T-helper 22 cell (primary cell): ENCODE results near the gene MNT.

Source experiments
- DNase-seq: peaks from one replicate; pipeline ENCODE4 v3.0.0-alpha.2; 2020; ENCODE audit warnings: low read depth

MNT gene

GRCh38 chr17:2396192-2396567 is 4.7 kb downstream of the MNT start:
- DNase-seq = no peak

- DNase-seq = no peak
These were observed 5.3 kb downstream of the MNT start for GRCh38 chr17:2395258-2396181.

- no peak for DNase-seq
These were observed 6.1 kb downstream of the MNT start for GRCh38 chr17:2394775-2395201.

GRCh38 chr17:2393954-2394749 is 6.7 kb downstream of the MNT start:
- DNase-seq = no peak

- DNase-seq = peak; percentile 93
These were observed 7.5 kb downstream of the MNT start for GRCh38 chr17:2393174-2393953.

- DNase-seq = peak; percentile 94
These were observed 8.3 kb downstream of the MNT start for GRCh38 chr17:2392252-2393173.

- no peak for DNase-seq
These were observed 9.1 kb downstream of the MNT start for GRCh38 chr17:2391597-2392251.

- no peak for DNase-seq
These were observed 10.5 kb downstream of the MNT start for GRCh38 chr17:2390199-2390836.

- no peak for DNase-seq
These were observed 12.2 kb downstream of the MNT start for GRCh38 chr17:2388683-2389055.

- no peak for DNase-seq
These were observed 12.7 kb downstream of the MNT start for GRCh38 chr17:2388020-2388682.

GRCh38 chr17:2387086-2388019 is 13.5 kb downstream of the MNT start:
- DNase-seq = no peak

GRCh38 chr17:2386400-2387085 is 14.3 kb downstream of the MNT start:
- no peak for DNase-seq

- no peak for DNase-seq
These were observed 15.3 kb downstream of the MNT start for GRCh38 chr17:2385240-2386210.

GRCh38 chr17:2384439-2385127 is 16.3 kb downstream of the MNT start:
- no peak for DNase-seq

- DNase-seq = no peak
These were observed 17.2 kb downstream of the MNT start for GRCh38 chr17:2383628-2384167.
